HUDEP-2 (cell line): ENCODE data around the gene DOCK9.

Source experiments
- DNase-seq, 76 experiments: peaks; one replicate each; lab custom pipeline; 2025; ENCODE audit not compliant: unreplicated experiment in 76 of 76; lab: John Stamatoyannopoulos, UW

The DOCK9 gene

DNA sequence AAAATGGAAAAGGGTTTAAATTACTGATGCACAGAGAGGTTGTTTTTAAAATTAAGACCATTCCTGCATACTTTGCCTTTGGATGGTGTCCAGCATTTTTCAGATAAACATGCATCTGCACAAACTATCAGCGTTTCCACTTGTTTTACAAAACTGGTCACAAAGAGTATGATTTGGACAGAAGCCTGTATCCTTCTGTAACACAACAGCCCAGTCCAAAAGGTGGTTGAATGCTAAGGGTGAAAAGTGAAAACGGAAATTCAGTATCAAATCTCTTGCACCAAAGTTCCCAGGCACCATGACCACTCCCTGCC, 21.7 kb upstream of the DOCK9 start:
- no peak for DNase-seq

DNA sequence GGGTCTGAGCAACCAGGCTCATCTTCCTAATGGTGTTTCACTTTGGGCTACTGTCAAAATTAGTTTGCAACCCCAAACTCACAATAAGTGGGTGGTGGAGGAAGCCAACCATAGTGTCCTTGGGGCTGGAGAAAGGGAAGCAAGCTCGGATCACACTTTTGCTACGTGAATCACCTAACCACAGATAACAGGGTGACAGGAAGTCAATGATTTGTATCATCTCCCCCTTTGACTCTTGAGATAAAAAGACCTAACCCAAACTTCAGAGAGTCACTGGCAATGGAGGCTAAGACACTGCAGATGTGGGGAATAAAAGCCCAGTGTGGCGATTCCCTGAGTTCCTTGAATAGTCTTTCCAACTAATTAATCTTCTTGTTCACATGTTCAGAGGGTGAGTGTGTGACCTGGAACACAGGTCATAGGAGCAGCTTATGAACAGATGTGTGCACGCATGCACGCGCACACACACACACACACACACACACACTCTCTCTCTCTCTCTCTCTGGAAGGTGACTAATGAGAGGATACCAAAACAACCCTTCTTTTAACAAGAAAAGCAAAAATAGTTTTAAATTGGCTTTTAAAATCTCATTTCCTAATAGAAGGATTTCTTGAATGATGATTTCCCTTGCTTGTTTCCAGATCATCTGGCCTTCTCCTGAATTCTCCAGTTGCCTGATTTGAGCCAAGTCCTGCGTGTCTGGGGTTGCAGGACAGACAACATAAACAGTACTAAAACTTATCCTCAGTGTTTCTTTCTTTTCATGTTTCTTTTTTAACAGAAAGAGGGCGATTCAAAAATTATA, 21.2 kb upstream of the DOCK9 start:
- peak in 3 of 76 experiments; percentile 2 to 24 (median 22) for DNase-seq

DNA sequence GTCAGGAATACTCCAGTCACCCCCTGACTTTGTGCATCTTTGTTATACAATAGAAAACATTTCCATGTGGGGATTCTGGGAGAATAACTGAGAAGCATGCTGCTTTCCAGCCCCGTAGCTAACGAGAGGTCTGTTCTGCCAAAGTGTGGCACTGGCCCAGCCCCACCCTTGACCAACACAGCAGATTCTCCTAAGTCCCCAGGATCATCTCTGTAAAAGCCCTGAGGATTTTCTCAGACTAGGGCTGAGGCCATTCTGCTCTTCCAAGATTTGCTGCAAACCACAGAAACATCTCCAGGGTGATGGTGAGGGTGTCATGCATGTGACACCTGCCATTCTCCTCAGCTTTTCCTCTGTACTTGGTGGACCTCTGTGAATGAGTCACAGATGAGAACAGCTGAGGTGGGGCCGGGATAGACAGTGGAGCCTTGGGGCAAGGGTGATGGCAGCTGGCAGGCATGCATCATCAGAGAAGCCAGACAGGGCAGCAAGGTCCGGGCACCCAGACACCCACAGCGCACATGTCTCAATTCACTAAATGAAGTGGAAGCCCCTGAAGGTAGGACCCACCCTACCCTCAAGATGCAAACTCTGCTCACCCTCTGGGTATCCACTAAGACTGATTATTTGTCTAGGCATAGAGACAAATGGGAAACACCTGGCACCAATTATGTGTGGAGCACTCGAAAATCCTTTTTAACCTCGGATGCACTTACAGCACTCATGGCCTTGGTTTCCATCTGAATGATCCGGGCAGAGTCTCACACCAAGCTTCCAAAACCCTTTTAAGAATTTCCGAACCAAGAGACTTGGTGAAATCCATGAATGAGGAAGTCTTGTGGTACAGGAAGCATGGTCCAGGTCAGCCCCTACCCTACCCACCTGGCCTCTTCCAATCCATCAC, 20.1 kb upstream of the DOCK9 start:
- no peak for DNase-seq

DNA sequence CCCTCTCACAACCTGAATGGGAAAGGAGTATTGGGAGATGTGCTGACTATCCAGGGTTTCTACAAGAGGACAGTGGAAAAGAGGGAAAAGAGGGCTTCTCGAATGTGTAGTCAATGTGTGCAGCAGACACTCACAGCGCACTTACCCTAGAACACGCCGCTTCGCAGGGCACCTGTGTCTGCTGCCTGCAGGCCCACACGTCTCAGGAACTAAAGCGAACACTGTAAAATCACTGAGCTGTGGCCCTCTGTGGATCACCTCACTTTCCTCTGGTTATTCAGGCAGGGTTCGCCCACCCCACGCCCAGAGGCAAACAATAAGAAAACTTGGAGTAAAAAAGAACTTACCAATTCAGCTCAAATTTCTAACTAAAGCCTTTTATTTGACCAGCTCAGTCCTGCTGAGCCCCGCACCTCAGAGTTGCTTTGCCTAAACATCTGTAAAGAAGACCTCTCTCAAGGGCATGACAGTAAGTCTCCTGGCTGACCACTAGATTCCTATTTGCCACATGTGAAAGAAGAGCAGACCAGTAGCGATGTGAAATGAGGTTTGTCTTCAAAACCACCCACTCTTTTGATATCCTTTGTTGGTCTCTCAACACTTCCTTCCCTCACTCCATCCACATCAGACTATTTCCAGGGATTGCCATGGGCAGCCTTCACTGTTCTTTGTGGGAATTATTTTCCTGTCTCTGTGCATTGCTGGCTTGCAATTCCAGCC, 19.3 kb upstream of the DOCK9 start:
- DNase-seq = no peak

DNA sequence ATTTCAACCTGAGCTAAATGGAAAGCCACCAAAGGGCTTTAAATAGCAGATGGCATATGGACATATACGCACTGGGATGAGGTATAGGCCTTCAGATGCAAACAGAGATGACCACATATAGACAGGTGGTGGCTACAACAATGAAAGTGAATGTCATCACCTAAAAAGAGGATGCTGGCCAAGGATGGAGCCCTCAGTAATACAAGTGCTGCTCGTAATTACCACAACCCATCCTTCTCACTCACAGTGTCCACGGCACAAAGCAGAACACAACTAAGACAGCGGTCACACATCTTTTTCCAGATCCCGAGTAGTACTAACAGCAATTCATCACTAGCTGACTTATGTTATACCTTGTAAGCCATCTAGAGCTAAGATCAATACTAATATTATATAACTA, 18.2 kb upstream of the DOCK9 start:
- DNase-seq = no peak

DNA sequence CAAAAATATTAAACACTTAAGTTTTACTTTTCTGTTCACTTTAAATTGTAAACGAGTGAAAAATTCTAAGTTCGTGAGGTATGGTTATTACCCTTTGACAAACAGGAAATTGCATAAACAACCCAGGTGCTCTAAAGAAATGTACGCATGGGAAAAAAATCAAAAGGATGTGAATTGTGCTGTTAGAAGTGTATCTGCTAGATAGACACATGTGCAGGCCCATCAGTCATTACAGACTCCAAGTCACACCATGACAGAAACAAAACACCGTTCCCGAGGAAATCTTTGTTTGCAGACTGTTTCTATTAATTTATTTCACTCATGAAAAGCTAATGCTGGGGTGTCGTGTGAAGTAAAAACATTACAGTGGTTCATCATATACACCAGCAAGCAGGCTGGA, 17.0 kb upstream of the DOCK9 start:
- DNase-seq = no peak

DNA sequence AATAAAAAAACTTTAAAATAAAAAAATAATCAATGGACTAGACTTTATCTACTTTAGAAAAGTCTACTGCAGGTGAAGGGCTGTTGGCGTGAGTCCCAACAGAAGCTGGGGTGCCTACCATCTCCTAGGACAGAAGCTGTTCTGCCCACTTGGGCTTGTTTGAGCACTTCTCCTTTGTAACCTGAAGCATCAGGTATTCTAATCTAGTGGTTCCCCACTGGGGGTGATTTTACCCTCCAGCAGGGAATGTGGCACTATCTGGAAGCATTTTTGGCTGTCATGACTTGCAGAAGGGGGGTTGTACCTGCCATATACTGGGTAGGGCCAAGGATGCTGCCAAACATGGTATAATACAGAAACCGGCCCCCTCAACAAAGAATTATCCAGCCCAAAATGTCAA, 16.2 kb upstream of the DOCK9 start:
- DNase-seq = no peak

DNA sequence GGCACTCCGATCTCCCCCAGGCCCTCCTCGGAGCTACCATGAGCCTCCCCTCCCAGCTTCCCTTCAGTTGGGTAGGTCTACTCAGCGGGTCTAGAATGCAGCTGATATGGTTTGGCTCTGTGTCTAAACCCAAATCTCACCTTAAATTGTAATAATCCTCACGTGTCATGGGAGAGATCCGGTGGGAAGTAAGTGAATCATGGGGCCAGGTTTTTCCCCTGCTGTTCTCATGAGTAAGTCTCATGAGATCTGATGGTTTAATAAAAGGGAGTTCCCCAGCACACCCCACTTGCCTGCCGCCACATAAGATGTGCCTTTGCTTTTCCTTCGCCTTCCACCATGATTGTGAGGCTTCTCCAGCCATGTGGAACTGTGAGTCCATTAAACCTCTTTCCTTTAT, 14.5 kb upstream of the DOCK9 start:
- DNase-seq = no peak

DNA sequence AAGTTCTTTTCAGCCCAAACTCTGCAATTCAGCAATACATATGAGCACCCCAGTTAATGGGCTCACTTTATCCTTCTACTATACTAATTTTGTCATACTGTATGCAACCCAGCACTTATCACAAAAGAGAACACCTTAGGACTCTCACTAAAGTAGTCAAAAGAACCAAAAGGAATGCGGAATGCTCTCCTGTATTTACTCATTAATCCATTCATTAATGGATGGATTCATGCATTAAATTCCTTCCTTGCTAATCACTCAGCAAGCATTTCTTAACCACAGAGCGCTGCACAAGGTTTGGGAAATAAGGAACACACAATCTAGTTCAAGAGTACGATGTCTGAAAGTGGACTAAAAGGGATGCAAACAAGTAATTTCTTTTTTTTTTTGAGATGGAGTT, 12.8 kb upstream of the DOCK9 start:
- no peak for DNase-seq

DNA sequence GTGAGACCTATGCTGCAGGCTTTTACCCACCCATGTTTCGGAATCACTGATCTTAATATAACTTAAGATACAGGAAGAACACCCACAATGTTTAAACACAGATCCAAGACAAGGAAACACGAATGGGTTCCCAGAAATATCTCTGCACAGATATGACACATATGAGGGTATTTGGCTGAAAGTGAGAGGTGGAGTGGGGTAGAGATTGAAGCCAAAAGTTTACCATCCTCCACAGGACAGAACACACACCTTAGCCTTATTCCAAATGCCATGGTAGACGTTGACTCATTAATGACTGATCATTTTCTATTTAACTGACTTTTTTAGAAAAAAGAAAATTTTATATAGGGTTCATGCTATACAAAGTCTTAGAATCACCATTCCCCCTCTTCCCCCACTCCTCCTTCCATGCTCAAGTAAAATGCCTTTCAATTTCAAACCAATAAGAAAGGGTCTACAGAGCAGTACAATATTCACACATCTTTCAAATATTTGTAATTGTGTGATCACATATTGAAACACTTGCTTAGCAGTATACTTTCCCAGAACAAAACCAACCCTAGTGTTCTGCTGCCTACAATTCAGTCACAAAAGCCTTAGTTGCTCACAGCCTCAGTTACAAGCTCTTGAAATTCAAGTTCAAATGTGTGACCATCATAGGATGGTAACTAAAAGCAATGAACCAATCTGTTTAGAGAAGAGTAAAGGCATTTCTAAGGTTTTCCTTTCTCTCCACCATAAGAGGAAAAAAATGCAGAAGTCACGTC, 11.8 kb upstream of the DOCK9 start:
- no peak for DNase-seq

DNA sequence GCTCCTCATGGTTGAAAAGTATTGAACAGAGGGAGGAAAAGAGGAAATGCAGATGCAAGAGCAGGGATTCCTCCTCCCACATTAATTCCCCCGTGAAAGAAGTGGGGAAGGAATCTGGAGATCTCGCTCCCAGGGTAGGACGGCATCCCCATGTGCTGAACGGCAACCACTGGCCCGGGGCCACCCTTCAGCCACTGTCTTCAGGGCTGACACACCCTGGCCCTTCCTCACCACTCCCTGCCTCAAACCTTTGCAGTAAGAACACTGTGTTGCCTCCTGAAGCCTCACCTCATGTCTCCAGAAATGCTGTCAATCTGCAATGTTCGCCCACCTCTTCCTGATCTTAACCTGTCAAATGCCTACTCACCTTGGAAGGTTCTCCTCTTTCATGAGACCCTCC, 10.9 kb upstream of the DOCK9 start:
- DNase-seq = peak in 6 of 76 experiments; percentile 6 to 20 (median 10)

DNA sequence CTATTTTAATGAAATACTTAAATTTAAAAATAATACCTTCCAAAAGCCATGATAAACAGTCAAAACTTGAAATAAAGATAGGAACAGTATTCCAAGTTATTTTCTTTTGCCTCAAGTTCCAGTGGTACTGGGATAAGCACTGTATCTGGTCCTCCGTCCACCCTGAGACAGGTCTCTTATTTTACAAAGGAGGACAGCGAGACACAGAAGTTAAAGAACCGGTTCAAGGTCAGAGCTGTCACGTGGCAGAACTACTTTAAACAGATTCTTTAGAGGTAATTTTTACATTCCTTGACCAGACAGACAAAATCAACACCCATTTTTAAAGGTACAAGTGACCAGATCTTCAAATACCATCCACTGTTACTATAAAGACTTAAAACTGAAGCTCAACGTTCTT, 10.4 kb upstream of the DOCK9 start:
- DNase-seq = no peak

DNA sequence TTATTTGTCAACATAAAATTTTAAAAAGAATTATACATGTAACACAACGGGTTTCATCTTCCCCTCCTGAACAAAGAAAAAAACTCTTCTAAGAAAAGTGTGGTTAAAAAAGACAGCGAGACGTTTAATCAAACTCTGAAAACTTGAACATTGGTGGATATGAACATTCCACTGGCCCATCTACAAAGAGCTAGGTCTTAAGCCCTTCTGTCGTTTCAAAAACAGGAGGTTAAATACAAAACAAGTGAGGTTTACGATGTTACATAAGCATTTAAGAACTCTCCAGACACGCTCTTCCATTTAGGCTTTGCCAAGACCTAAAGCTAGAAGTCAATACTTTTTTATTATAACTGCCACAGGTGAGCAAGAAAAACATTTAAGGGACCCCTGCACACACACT, 9.4 kb upstream of the DOCK9 start:
- DNase-seq = no peak

DNA sequence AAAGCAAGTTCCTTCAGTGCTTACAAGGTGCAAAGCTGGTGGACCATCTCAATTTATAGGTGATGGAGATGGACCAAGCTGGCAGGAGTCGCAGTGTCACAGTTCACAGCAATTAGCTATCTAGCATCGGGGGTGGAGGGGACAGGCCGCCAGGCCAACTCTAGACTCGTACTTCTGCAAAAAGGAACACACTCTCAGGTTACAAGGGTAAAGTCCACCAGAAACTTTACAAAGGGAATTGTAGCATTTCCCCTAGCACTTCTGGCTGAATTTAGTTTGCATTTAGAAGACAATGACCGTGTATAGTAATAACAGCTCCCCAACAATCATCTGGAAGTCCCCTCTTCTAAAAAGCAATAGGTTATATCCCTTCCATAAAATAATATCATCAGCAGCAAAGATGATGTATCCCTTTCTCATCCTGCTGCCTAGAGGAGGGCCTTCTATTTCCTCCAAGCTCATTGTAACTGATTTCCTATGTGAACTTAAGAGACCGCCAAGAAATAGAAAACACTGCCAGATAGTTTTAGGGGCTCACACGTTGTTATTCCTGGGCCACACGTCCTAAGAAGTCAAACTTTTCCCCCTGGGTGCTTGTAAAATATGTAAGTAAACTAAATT, 8.5 kb upstream of the DOCK9 start:
- no peak for DNase-seq

DNA sequence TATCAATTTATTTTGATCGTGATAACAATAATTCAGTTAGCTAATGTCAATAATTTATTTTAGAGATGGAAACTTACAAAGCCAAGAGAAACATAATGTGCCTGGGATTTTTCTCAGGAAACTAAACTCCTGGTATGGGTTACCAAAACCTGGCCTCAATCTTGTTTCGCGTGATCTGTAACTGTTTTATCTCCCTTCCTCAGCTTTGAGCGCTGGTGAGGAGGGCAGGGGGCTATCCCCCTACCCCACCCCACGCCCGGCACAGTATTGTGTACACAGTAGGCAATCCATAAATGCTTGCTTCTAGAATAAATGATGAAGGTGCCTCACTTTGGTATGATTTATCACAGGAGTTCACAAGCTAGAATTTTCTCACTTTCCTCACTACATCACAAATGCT, 7.7 kb upstream of the DOCK9 start:
- no peak for DNase-seq

DNA sequence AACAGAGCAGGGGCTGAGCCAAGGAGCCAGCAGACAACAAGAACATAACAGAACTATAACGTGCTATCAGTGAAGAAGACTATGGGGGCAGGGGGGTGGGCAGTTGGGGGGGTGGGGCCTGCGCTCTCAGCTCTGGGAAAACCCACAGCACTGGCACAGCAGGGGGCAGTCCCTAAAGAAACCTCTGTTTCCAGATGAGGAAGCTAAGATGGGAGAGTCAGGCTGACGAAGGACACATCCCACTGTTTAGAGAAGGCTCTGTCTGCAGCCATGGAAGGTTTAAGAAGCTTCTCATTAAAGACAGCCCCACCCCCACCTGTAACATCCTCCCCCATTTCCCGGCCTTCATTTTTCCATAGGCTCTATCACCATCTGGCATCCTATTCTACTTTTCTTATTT, 7.1 kb upstream of the DOCK9 start:
- DNase-seq = no peak

DNA sequence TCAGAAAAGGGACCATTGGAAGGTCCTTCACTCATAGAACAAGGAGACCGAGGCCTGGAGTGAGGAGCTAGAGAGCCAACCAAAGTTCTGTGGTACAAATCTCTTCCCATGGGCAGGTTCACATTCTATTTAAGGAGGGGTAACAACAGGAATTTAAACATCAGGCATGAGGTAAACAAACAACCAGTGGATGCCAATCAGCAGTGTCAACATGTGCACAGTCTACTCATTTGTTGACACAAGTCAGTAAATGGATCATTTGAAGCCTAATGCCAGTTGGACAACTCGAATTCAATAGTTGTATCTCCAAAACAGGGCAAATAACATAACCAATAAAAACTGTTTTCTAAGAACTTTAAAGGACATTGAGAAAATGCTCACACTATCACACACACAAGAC, 6.3 kb upstream of the DOCK9 start:
- DNase-seq = no peak

DNA sequence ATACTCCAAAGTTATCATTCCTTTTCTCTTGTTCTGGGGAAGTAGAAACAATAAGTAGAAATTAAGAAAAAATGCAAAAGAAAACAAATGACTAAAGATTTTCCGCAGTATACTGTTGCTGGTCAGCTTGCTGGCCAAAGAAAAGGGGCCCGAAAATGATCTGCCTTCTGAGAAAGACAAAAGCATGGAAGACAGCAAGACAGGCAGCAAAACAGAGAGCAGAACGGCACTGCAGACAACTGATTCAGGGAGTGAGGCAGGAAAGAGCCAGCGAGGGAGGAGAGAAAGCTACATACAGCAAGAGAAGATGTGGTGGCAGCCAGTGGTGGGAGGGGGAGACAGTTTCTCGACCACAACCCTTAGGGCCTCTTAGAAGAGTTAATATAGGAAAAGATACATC, 5.3 kb upstream of the DOCK9 start:
- no peak for DNase-seq

DNA sequence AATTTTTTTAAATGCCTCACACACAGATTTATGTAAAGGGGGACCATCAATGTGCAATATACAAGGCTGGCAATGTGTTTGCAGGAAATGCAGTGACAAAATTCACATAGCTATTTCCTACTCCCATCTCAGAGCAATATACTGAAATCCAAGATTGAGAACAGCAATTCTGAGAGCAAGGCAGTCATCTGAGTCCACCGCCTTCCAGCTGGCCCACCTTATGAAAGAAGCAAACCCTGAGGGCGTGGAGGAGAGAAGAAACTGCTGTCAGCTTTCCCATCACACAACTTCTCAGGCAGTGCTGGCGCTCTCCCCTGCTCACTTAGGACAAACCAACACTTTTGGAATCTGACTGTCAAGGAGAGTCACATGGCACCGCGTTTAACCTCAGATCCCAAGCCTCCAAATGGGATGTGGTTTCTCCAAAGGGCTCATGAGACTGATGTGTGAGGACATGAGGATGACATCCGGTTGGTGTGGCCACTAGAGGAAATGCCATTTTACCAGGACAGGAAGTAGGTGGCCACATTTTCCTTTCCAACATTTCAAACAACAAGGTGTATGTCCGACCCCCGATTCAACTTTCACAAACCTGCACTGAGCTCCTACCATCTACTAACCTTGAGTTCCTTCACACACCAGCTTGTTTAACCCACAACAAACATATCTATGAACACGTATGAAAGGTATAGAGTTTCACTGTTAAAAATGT, 3.7 kb upstream of the DOCK9 start:
- no peak for DNase-seq
